SK-N-MC (cell line): ENCODE results near the gene NPHP3.
A peak's percentile ranks its signal among the peaks of the same experiment; 100 is the strongest.
"Not testable (repeated sequence)": the region's sequence is repeated elsewhere in the genome, so short reads cannot be mapped to it uniquely, and the experiment has no call there.

Experiments
- DNase-seq: peaks from one replicate; pipeline ENCODE4 v3.0.0-alpha.2; 2011; ENCODE audit warnings: low read depth, low spot score
- H3K27ac ChIP-seq: fragments of 200-600 bp; sonication (generic); 2 replicates; pipeline ENCODE4 v1.5.1; 2016; ENCODE audit warnings: mixed run types
- H3K36me3 ChIP-seq: fragments of 200-600 bp; sonication (generic); 2 replicates; pipeline ENCODE4 v1.6.1; 2017; ENCODE audit warnings: antibody characterized with exemption, low read length, mixed read lengths; ENCODE audit not compliant: insufficient read depth
- H3K4me3 ChIP-seq: fragments of 200-600 bp; sonication (generic); 2 replicates; pipeline ENCODE4 v1.5.1; 2016
- H3K9ac ChIP-seq: fragments of 200-600 bp; sonication (generic); 2 replicates; pipeline ENCODE4 v1.8.0; 2017; ENCODE audit warnings: mixed run types, mixed read lengths; ENCODE audit not compliant: insufficient read length
- H3K9me3 ChIP-seq: fragments of 200-600 bp; sonication (generic); 2 replicates; pipeline ENCODE4 v1.6.1; 2017; ENCODE audit warnings: low read depth, mild to moderate bottlenecking, antibody characterized with exemption, low read length, moderate library complexity, mixed read lengths
- EZH2 ChIP-seq: fragments of 200-600 bp; sonication (generic); IDR thresholded peaks from one replicate; pipeline ENCODE4 v1.6.1; 2017; ENCODE audit warnings: antibody characterized with exemption
- FOXP2 ChIP-seq: optimal IDR thresholded peaks from 2 replicates; pipeline ENCODE3; 2011; ENCODE audit warnings: mild to moderate bottlenecking, moderate library complexity; ENCODE audit not compliant: insufficient read depth; ENCODE audit errors: extremely low read length, control extremely low read depth
- POLR2AphosphoS5 ChIP-seq: IDR thresholded peaks from 2 replicates; pipeline ENCODE4 v1.6.1; 2012; ENCODE audit warnings: mild to moderate bottlenecking, low read depth, low read length, borderline replicate concordance

Gene NPHP3, protein sequence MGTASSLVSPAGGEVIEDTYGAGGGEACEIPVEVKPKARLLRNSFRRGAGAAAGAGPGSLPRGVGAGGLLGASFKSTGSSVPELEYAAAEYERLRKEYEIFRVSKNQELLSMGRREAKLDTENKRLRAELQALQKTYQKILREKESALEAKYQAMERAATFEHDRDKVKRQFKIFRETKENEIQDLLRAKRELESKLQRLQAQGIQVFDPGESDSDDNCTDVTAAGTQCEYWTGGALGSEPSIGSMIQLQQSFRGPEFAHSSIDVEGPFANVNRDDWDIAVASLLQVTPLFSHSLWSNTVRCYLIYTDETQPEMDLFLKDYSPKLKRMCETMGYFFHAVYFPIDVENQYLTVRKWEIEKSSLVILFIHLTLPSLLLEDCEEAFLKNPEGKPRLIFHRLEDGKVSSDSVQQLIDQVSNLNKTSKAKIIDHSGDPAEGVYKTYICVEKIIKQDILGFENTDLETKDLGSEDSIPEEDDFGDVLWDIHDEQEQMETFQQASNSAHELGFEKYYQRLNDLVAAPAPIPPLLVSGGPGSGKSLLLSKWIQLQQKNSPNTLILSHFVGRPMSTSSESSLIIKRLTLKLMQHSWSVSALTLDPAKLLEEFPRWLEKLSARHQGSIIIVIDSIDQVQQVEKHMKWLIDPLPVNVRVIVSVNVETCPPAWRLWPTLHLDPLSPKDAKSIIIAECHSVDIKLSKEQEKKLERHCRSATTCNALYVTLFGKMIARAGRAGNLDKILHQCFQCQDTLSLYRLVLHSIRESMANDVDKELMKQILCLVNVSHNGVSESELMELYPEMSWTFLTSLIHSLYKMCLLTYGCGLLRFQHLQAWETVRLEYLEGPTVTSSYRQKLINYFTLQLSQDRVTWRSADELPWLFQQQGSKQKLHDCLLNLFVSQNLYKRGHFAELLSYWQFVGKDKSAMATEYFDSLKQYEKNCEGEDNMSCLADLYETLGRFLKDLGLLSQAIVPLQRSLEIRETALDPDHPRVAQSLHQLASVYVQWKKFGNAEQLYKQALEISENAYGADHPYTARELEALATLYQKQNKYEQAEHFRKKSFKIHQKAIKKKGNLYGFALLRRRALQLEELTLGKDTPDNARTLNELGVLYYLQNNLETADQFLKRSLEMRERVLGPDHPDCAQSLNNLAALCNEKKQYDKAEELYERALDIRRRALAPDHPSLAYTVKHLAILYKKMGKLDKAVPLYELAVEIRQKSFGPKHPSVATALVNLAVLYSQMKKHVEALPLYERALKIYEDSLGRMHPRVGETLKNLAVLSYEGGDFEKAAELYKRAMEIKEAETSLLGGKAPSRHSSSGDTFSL (N-terminal part only)

DNA sequence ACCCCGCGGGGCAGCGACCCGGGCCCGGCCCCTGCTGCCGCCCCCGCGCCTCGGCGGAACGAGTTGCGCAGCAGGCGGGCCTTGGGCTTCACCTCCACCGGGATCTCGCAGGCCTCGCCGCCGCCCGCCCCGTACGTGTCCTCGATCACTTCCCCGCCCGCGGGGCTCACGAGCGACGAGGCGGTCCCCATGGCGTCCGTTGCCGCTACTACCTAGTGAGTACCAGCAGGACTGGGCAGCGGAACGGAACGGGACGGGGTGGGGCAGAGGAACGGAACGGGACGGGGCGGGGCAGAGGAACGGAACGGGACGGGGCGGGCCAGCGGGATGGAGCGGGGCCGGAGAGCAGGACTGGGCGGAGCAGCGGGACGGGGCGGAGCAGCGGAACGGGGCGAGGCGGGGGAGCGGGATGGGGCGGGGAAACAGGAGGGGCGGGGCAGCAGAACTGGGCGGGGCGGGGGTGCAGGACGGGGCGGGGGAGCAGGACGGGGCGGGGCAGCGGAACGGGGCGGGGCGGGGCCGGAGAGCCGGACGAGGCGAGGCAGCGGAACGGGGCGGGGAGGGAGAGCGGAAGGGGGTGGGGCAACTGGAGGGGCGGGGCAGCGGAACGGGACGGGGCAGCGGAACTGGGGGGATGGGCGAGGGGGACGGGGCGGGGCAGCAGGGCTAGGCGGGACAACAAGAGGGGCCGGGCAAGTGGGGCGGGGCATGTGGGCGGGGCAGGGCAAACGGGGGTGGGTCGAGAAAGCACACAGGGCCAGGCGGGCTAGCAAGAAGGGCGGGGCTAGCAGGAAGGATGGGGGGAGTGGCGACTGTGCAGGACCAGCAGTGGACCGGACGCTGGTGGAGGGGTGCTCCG lies at the start of gene NPHP3:
Gene NPHP3 (minus strand): TSS at position 245 of the 859 bp plus-strand sequence. CDS start 54 bp downstream, at position 191.
- peak within 1 kb of the TSS; percentile 93 for H3K4me3 ChIP-seq
- DNase-seq: peak; percentile 52
- no peak within 1 kb of the TSS for H3K27ac ChIP-seq
- no peak for TF ChIP-seq FOXP2
- peak; percentile 76 for TF ChIP-seq POLR2AphosphoS5
- no peaks in the 10 kb centered on the region for H3K36me3 ChIP-seq
- peak within 1 kb of the TSS; percentile 79 for H3K9ac ChIP-seq
- H3K9me3 ChIP-seq: no peaks in the 10 kb centered on the region

GRCh38 chr3:132758740-132759139 lies 36.5 kb upstream of the NPHP3 start:
- no peak for DNase-seq
- no peak for TF ChIP-seq EZH2
- no peak for TF ChIP-seq FOXP2
- no peak for TF ChIP-seq POLR2AphosphoS5
- H3K9ac ChIP-seq: no peak overlapping the region
- H3K36me3 ChIP-seq: no peaks in the 10 kb centered on the region
- no peak overlapping the region for H3K4me3 ChIP-seq
- no peaks in the 10 kb centered on the region for H3K9me3 ChIP-seq
- H3K27ac ChIP-seq: no peak overlapping the region

- H3K36me3 ChIP-seq: no peaks in the 10 kb centered on the region
- DNase-seq: no peak
- no peaks in the 10 kb centered on the region for H3K9me3 ChIP-seq
- no peak overlapping the region for H3K9ac ChIP-seq
- no peak overlapping the region for H3K27ac ChIP-seq
- TF ChIP-seq FOXP2 (no peak), POLR2AphosphoS5 (no peak), EZH2 (no peak)
- H3K4me3 ChIP-seq: no peak overlapping the region
These were observed 34.0 kb upstream of the NPHP3 start for GRCh38 chr3:132756108-132756650.

DNA sequence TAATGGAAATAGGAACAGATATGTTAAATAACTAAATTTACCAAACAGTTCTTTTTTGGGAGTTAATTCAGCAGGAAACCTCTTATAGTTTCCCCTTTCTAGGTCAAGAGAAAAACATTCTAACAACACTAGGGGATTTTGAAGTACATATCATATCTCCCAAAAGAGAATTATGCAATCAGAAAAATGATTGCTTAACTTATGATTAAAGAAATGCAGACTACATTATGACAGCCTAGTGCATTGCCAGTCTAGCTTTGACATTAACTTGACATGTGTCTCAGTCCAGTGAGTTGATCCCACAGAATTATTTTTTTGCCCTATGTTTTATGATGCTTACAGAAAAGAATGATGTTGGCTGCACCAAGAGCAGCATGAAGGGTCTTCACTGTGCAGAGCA lies 31.7 kb upstream of the NPHP3 start:
- TF ChIP-seq EZH2 (no peak), POLR2AphosphoS5 (no peak), FOXP2 (no peak)
- no peak overlapping the region for H3K4me3 ChIP-seq
- H3K9ac ChIP-seq: no peak overlapping the region
- no peaks in the 10 kb centered on the region for H3K9me3 ChIP-seq
- no peaks in the 10 kb centered on the region for H3K36me3 ChIP-seq
- no peak for DNase-seq
- no peak overlapping the region for H3K27ac ChIP-seq

GRCh38 chr3:132749786-132750185 lies 27.6 kb upstream of the NPHP3 start:
- TF ChIP-seq EZH2 (no peak), POLR2AphosphoS5 (no peak), FOXP2 (no peak)
- Histone ChIP-seq H3K9me3 (no peaks in the 10 kb centered on the region), H3K36me3 (no peaks in the 10 kb centered on the region), H3K27ac (no peak overlapping the region), H3K4me3 (no peak overlapping the region), H3K9ac (no peak overlapping the region)
- no peak for DNase-seq

GRCh38 chr3:132746720-132747119 lies 24.5 kb upstream of the NPHP3 start:
- H3K27ac ChIP-seq, H3K9me3 ChIP-seq, H3K9ac ChIP-seq, H3K36me3 ChIP-seq, DNase-seq, H3K4me3 ChIP-seq: not testable (repeated sequence)

DNA sequence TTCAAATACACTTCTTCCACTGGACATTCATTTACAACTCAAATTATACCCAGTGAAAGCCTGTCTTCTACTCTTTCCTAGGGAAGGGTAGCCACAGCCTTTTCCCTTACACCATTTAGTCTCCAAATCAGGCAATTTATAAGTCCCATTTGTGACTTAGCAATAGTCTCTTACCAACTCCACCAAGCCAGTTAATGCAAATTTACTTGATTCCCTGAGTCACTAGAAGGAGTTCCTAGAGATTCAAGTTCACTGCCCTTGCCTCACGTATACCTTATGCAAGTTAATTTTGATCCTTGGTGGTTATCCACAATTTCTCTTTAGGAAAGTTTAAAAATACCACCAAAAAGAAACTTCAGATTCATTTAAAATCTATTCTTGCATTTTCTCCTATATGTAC lies 16.1 kb upstream of the NPHP3 start:
- DNase-seq: no peak
- TF ChIP-seq POLR2AphosphoS5: no peak
- TF ChIP-seq FOXP2: no peak
- no peak for TF ChIP-seq EZH2

More for the DNA sequence above, 16.1 kb upstream of the NPHP3 start:
- Histone ChIP-seq H3K4me3 (no peak overlapping the region), H3K36me3 (no peaks in the 10 kb centered on the region), H3K9me3 (no peaks in the 10 kb centered on the region), H3K9ac (no peak overlapping the region), H3K27ac (no peak overlapping the region)
